Measurements from ENCODE around the gene DGAT2.

- TF ChIP-seq, protein P1, sequence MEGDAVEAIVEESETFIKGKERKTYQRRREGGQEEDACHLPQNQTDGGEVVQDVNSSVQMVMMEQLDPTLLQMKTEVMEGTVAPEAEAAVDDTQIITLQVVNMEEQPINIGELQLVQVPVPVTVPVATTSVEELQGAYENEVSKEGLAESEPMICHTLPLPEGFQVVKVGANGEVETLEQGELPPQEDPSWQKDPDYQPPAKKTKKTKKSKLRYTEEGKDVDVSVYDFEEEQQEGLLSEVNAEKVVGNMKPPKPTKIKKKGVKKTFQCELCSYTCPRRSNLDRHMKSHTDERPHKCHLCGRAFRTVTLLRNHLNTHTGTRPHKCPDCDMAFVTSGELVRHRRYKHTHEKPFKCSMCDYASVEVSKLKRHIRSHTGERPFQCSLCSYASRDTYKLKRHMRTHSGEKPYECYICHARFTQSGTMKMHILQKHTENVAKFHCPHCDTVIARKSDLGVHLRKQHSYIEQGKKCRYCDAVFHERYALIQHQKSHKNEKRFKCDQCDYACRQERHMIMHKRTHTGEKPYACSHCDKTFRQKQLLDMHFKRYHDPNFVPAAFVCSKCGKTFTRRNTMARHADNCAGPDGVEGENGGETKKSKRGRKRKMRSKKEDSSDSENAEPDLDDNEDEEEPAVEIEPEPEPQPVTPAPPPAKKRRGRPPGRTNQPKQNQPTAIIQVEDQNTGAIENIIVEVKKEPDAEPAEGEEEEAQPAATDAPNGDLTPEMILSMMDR (IDR thresholded peaks at IDR 0.05) = no peak
- TF ChIP-seq ZFX (IDR thresholded peaks at IDR 0.05; ENCODE audit: borderline replicate concordance) = no peak
Observed at GRCh38 chr11:75800136-75800675, 31.6 kb downstream of the DGAT2 start.
